ENCODE data around the gene RAB3IL1. TPM values are rescaled to one million over a fixed set of nuclear protein-coding genes. Genes with fewer than 3 reads are reported as not detected.
"Not testable (repeated sequence)": the region's sequence is repeated elsewhere in the genome, so short reads cannot be mapped to it uniquely, and the experiment has no call there.

Gene RAB3IL1
- not detected for polyA plus RNA-seq (ENCODE audit: low read depth in 6 of 6)

GRCh38 chr11:61917334-61918109, at the start of gene RAB3IL1:
Gene RAB3IL1, minus strand, starts transcription at chr11:61917566. Its CDS starts 199 bp downstream, at chr11:61917367.
- Mint-ChIP-seq H3K9me3 (no peaks in the 10 kb centered on the region), H3K27ac (peak within 1 kb of the TSS in 2 of 6 donors; percentile 68 to 69), H3K4me1 (peaks cover 13 to 29% (median 17%) of the 10 kb centered on the region in 3 donors), H3K27me3 (peaks cover 49 to 83% (median 81%) of the 10 kb centered on the region in 3 donors), H3K4me3 (peak within 1 kb of the TSS; percentile 36 to 88 (median 83)), H3K36me3 (peaks cover 0 to 12% of the 10 kb centered on the region in 2 donors)
- DNase-seq: no peak
- peak; percentile 39 to 49 for ATAC-seq (ENCODE audit: low read depth in 2 of 2)

GRCh38 chr11:61966734-61967115, 49.4 kb upstream of the RAB3IL1 start:
- H3K4me1 Mint-ChIP-seq: peaks cover 59 to 78% (median 70%) of the 10 kb centered on the region in 3 donors
- H3K4me3 Mint-ChIP-seq: peak overlapping the region; percentile 80 to 98 (median 92)
- H3K36me3 Mint-ChIP-seq: peaks cover 9 to 18% of the 10 kb centered on the region in 2 donors
- DNase-seq: no peak
- H3K27me3 Mint-ChIP-seq: no peaks in the 10 kb centered on the region
- ATAC-seq (ENCODE audit: low read depth in 2 of 2): no peak
- H3K27ac Mint-ChIP-seq: peak overlapping the region; percentile 94 to 99 (median 96)
- H3K9me3 Mint-ChIP-seq: peaks cover 0 to 1% (median 0%) of the 10 kb centered on the region in 7 donors

- ATAC-seq (ENCODE audit: low read depth in 2 of 2); DNase-seq; H3K27me3 Mint-ChIP-seq; H3K9me3 Mint-ChIP-seq: not testable (repeated sequence)
- peaks cover 46 to 79% (median 69%) of the 10 kb centered on the region in 3 donors for H3K4me1 Mint-ChIP-seq
- peaks cover 9 to 18% of the 10 kb centered on the region in 2 donors for H3K36me3 Mint-ChIP-seq
- H3K4me3 Mint-ChIP-seq: peak overlapping the region; percentile 80 to 98 (median 92)
- H3K27ac Mint-ChIP-seq: peak overlapping the region; percentile 94 to 99 (median 98)
Measured at GRCh38 chr11:61964666-61965271, 47.4 kb upstream of the RAB3IL1 start.

- Mint-ChIP-seq H3K27me3 (no peaks in the 10 kb centered on the region), H3K4me1 (peaks cover 48 to 76% (median 69%) of the 10 kb centered on the region in 3 donors), H3K36me3 (peaks cover 9 to 18% of the 10 kb centered on the region in 2 donors), H3K9me3 (peaks cover 0 to 1% (median 0%) of the 10 kb centered on the region in 7 donors), H3K27ac (peak overlapping the region; percentile 95 to 99 (median 98)), H3K4me3 (peak overlapping the region; percentile 53 to 98 (median 86))
- DNase-seq (no peak), ATAC-seq (ENCODE audit: low read depth in 2 of 2) (no peak)
Measured at GRCh38 chr11:61964058-61964665, 46.8 kb upstream of the RAB3IL1 start.

- Mint-ChIP-seq H3K9me3 (peaks cover 0 to 1% (median 0%) of the 10 kb centered on the region in 7 donors), H3K4me1 (peaks cover 46 to 78% (median 64%) of the 10 kb centered on the region in 3 donors), H3K27ac (peak overlapping the region; percentile 95 to 99 (median 98)), H3K4me3 (peak overlapping the region; percentile 74 to 98 (median 86)), H3K27me3 (no peaks in the 10 kb centered on the region), H3K36me3 (peaks cover 9 to 18% of the 10 kb centered on the region in 2 donors)
- DNase-seq: peak; percentile 85
- ATAC-seq (ENCODE audit: low read depth in 2 of 2): peak; percentile 50 to 53
Measured at GRCh38 chr11:61963282-61964057, 46.1 kb upstream of the RAB3IL1 start.

GRCh38 chr11:61963016-61963281, 45.6 kb upstream of the RAB3IL1 start:
- ATAC-seq (ENCODE audit: low read depth in 2 of 2): no peak
- peaks cover 9 to 18% of the 10 kb centered on the region in 2 donors for H3K36me3 Mint-ChIP-seq
- peaks cover 41 to 73% (median 59%) of the 10 kb centered on the region in 3 donors for H3K4me1 Mint-ChIP-seq
- H3K27me3 Mint-ChIP-seq: no peaks in the 10 kb centered on the region
- H3K27ac Mint-ChIP-seq: peak overlapping the region; percentile 95 to 99 (median 98)
- peaks cover 0 to 1% (median 0%) of the 10 kb centered on the region in 7 donors for H3K9me3 Mint-ChIP-seq
- H3K4me3 Mint-ChIP-seq: peak overlapping the region; percentile 74 to 98 (median 86)
- no peak for DNase-seq

GRCh38 chr11:61962213-61963015, 45.0 kb upstream of the RAB3IL1 start:
- DNase-seq (peak; percentile 11), ATAC-seq (ENCODE audit: low read depth in 2 of 2) (no peak)
- Mint-ChIP-seq H3K4me3 (peak overlapping the region; percentile 74 to 98 (median 86)), H3K27me3 (no peaks in the 10 kb centered on the region), H3K4me1 (peaks cover 39 to 73% (median 55%) of the 10 kb centered on the region in 3 donors), H3K36me3 (peaks cover 9 to 18% of the 10 kb centered on the region in 2 donors), H3K9me3 (peaks cover 0 to 1% (median 0%) of the 10 kb centered on the region in 7 donors), H3K27ac (peak overlapping the region; percentile 95 to 99 (median 98))

- H3K4me1 Mint-ChIP-seq: peaks cover 39 to 73% (median 55%) of the 10 kb centered on the region in 3 donors
- no peak for DNase-seq
- no peaks in the 10 kb centered on the region for H3K9me3 Mint-ChIP-seq
- ATAC-seq (ENCODE audit: low read depth in 2 of 2): no peak
- H3K36me3 Mint-ChIP-seq: peaks cover 9 to 18% of the 10 kb centered on the region in 2 donors
- H3K27me3 Mint-ChIP-seq: no peaks in the 10 kb centered on the region
- peak overlapping the region in 3 of 8 donors; percentile 39 to 50 (median 42) for H3K4me3 Mint-ChIP-seq
- H3K27ac Mint-ChIP-seq: peak overlapping the region in 5 of 6 donors; percentile 95 to 99 (median 98)
Measured at GRCh38 chr11:61961570-61962212, 44.3 kb upstream of the RAB3IL1 start.

GRCh38 chr11:61960532-61960931, 43.2 kb upstream of the RAB3IL1 start:
- H3K4me3 Mint-ChIP-seq: peak overlapping the region in 1 of 8 donors; percentile 50
- no peak for ATAC-seq (ENCODE audit: low read depth in 2 of 2)
- peak overlapping the region in 2 of 6 donors; percentile 38 to 42 for H3K27ac Mint-ChIP-seq
- H3K4me1 Mint-ChIP-seq: peaks cover 45 to 69% (median 63%) of the 10 kb centered on the region in 3 donors
- no peak for DNase-seq
- peaks cover 9 to 14% of the 10 kb centered on the region in 2 donors for H3K36me3 Mint-ChIP-seq
- no peaks in the 10 kb centered on the region for H3K9me3 Mint-ChIP-seq
- no peaks in the 10 kb centered on the region for H3K27me3 Mint-ChIP-seq

GRCh38 chr11:61959678-61960077, 42.3 kb upstream of the RAB3IL1 start:
- Mint-ChIP-seq H3K9me3 (no peaks in the 10 kb centered on the region), H3K27ac (peak overlapping the region in 2 of 6 donors; percentile 30 to 66), H3K4me3 (no peak overlapping the region), H3K36me3 (peaks cover 1 to 7% of the 10 kb centered on the region in 2 donors), H3K4me1 (peaks cover 42 to 65% (median 62%) of the 10 kb centered on the region in 3 donors), H3K27me3 (peaks cover 0 to 8% (median under 1%) of the 10 kb centered on the region in 3 donors)
- no peak for ATAC-seq (ENCODE audit: low read depth in 2 of 2)
- no peak for DNase-seq

- Mint-ChIP-seq H3K27ac (peak overlapping the region in 4 of 6 donors; percentile 2 to 70 (median 35)), H3K4me3 (peak overlapping the region in 2 of 8 donors; percentile 13 to 69), H3K9me3 (no peaks in the 10 kb centered on the region), H3K27me3 (peaks cover 0 to 12% (median 6%) of the 10 kb centered on the region in 3 donors), H3K4me1 (peaks cover 40 to 65% (median 59%) of the 10 kb centered on the region in 3 donors), H3K36me3 (peaks cover 0 to under 1% of the 10 kb centered on the region in 2 donors)
- no peak for DNase-seq
- no peak for ATAC-seq (ENCODE audit: low read depth in 2 of 2)
Measured at GRCh38 chr11:61959114-61959513, 41.7 kb upstream of the RAB3IL1 start.

All from naive B cell (primary cell).